ENCODE results near the gene UBE2O. TPM values are rescaled to one million over a fixed set of nuclear protein-coding genes. Genes with fewer than 3 reads are reported as not detected.

UBE2O gene
- total RNA-seq, 1 donor from 2014 or later, result 25.8 TPM

DNA sequence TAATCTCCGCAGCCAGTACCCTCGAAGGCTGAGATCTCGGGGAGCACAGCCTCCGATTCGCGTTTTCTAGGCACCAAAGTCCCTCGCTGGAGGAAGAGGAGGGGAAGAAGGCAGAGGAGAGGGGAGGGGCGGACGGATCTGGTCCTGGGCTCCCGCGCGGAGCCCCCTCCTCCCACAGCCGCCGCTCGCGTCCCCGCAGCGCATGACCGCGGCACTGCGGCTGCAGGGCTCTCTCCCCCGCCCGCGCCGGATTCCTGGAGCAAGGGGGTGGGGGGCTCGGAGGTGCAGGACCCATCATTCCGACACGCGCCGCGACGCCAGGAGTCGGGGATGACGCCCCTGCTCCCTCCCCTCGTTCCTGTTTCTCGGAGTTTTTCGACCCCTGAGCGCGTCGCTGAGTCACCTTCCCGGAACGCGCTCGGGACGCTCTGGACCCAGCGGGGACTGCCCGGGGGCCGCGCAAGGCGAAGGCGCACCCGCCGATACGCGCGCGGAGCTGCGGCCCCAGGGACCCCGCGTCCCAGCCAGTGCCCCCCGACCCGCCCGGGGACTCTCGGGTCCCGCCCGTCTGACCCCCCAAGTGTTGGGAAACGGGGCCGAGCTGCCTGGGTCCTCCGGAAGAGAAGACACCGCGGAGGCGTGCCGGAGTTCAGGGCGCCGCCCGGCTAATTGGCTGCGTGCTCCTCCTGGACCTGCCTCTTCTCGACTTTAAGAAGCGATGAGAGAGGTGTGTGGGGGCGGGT is 70.0 kb downstream of the UBE2O start:
- no peak for FAIRE-seq
- TF ChIP-seq, protein P1, sequence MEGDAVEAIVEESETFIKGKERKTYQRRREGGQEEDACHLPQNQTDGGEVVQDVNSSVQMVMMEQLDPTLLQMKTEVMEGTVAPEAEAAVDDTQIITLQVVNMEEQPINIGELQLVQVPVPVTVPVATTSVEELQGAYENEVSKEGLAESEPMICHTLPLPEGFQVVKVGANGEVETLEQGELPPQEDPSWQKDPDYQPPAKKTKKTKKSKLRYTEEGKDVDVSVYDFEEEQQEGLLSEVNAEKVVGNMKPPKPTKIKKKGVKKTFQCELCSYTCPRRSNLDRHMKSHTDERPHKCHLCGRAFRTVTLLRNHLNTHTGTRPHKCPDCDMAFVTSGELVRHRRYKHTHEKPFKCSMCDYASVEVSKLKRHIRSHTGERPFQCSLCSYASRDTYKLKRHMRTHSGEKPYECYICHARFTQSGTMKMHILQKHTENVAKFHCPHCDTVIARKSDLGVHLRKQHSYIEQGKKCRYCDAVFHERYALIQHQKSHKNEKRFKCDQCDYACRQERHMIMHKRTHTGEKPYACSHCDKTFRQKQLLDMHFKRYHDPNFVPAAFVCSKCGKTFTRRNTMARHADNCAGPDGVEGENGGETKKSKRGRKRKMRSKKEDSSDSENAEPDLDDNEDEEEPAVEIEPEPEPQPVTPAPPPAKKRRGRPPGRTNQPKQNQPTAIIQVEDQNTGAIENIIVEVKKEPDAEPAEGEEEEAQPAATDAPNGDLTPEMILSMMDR (IDR thresholded peaks at IDR 0.05; ENCODE audit: insufficient read depth, low read depth, low read length), result no peak
- TF ChIP-seq EZH2 (IDR thresholded peaks at IDR 0.05; ENCODE audit: insufficient read depth, low read length), result no peak
- DNase-seq (ENCODE audit: low read depth), result peak; percentile 80

DNA sequence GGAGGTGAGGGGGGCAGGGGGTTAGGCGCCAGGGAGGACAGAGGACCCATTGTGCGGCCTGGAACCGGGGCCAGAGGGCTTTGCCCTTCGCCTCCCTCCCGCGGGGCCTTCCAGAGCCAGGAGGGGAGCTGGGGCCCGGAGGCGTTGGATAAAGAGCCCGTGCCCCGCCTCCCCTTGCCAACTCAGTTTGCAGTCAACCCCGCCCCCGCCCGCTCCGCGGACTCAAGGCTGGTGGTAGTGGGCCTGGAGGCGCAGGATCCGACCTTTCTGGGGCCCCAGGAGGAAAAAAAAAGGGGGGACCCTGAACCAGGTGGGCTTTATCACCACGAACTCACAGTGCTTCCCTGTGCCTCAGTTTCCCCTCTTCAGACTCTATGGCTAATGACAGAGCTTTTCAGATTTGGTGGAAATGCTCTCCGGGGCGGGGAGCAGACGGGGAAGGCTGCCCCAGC is 70.6 kb downstream of the UBE2O start:
- FAIRE-seq (no peak), DNase-seq (ENCODE audit: low read depth) (peak; percentile 61)
- Histone ChIP-seq H3K36me3 (ENCODE audit: insufficient read depth, low read length) (peaks cover 6% of the 10 kb centered on the region), H3K27ac (ENCODE audit: low read depth, low read length) (peak overlapping the region; percentile 99), H4K20me1 (ENCODE audit: insufficient read depth, low read length) (peaks cover 19% of the 10 kb centered on the region), H3K4me1 (ENCODE audit: insufficient read depth, low read length) (peaks cover 37% of the 10 kb centered on the region), H2AFZ (ENCODE audit: low read depth, low read length) (no peak overlapping the region), H3K79me2 (ENCODE audit: insufficient read depth, low read length) (peaks cover 56% of the 10 kb centered on the region), H3K27me3 (ENCODE audit: insufficient read depth, low read length) (no peaks in the 10 kb centered on the region), H3K9me3 (ENCODE audit: insufficient read depth, low read depth, low read length) (no peaks in the 10 kb centered on the region), H3K4me2 (ENCODE audit: low read length) (peak overlapping the region; percentile 86), H3K9ac (ENCODE audit: low read length) (peak overlapping the region; percentile 99), H3K4me3 (ENCODE audit: insufficient read depth, low read depth, low read length) (peak overlapping the region; percentile 86)
- Mint-ChIP-seq H3K36me3 (ENCODE audit: low read depth, unreplicated experiment) (peaks cover 6% of the 10 kb centered on the region), H3K4me3 (ENCODE audit: unreplicated experiment) (peak overlapping the region; percentile 96), H3K4me1 (ENCODE audit: low read depth, unreplicated experiment) (peaks cover 12% of the 10 kb centered on the region), H3K9me3 (ENCODE audit: unreplicated experiment) (peaks cover 1% of the 10 kb centered on the region), H3K27ac (ENCODE audit: unreplicated experiment) (peak overlapping the region; percentile 94), H3K27me3 (ENCODE audit: low read depth, unreplicated experiment) (no peaks in the 10 kb centered on the region)
- TF ChIP-seq EZH2 (IDR thresholded peaks at IDR 0.05; ENCODE audit: insufficient read depth, low read length), result no peak
- TF ChIP-seq, protein P1 (IDR thresholded peaks at IDR 0.05; ENCODE audit: insufficient read depth, low read depth, low read length), result no peak

More for the DNA sequence above, 70.0 kb downstream of the UBE2O start:
- Histone ChIP-seq H2AFZ (ENCODE audit: low read depth, low read length) (no peak overlapping the region), H3K4me1 (ENCODE audit: insufficient read depth, low read length) (peaks cover 43% of the 10 kb centered on the region), H3K27me3 (ENCODE audit: insufficient read depth, low read length) (no peaks in the 10 kb centered on the region), H3K4me3 (ENCODE audit: insufficient read depth, low read depth, low read length) (peak overlapping the region; percentile 86), H3K27ac (ENCODE audit: low read depth, low read length) (peak overlapping the region; percentile 99), H3K79me2 (ENCODE audit: insufficient read depth, low read length) (peaks cover 62% of the 10 kb centered on the region), H3K36me3 (ENCODE audit: insufficient read depth, low read length) (peaks cover 12% of the 10 kb centered on the region), H3K9ac (ENCODE audit: low read length) (peak overlapping the region; percentile 99), H3K4me2 (ENCODE audit: low read length) (peak overlapping the region; percentile 86), H4K20me1 (ENCODE audit: insufficient read depth, low read length) (peaks cover 25% of the 10 kb centered on the region), H3K9me3 (ENCODE audit: insufficient read depth, low read depth, low read length) (no peaks in the 10 kb centered on the region)
- Mint-ChIP-seq H3K27ac (ENCODE audit: unreplicated experiment) (peak overlapping the region; percentile 94), H3K36me3 (ENCODE audit: low read depth, unreplicated experiment) (peaks cover 3% of the 10 kb centered on the region), H3K4me1 (ENCODE audit: low read depth, unreplicated experiment) (peaks cover 12% of the 10 kb centered on the region), H3K9me3 (ENCODE audit: unreplicated experiment) (no peaks in the 10 kb centered on the region), H3K27me3 (ENCODE audit: low read depth, unreplicated experiment) (no peaks in the 10 kb centered on the region), H3K4me3 (ENCODE audit: unreplicated experiment) (peak overlapping the region; percentile 96)
